ENCODE measurements around the gene CACNA1I.
"Not testable (repeated sequence)": the region's sequence is repeated elsewhere in the genome, so short reads cannot be mapped to it uniquely, and the experiment has no call there.

The CACNA1I gene

GRCh38 chr22:39731881-39732555 is 161.5 kb downstream of the CACNA1I start:
- no peak for TF ChIP-seq CTCF (IDR thresholded peaks at IDR 0.05; ENCODE audit: extremely low read depth, missing control alignments)
- no peak for DNase-seq (ENCODE audit: low spot score)

GRCh38 chr22:39732625-39733024 is 162.1 kb downstream of the CACNA1I start:
- no peak for DNase-seq (ENCODE audit: low spot score)
- TF ChIP-seq CTCF (IDR thresholded peaks at IDR 0.05; ENCODE audit: extremely low read depth, missing control alignments), result no peak

- TF ChIP-seq CTCF (IDR thresholded peaks at IDR 0.05; ENCODE audit: extremely low read depth, missing control alignments), result no peak
- DNase-seq (ENCODE audit: low spot score), result no peak
Observed at GRCh38 chr22:39733191-39733590, 162.6 kb downstream of the CACNA1I start.

- DNase-seq (ENCODE audit: low spot score), result not testable (repeated sequence)
Observed at GRCh38 chr22:39734046-39734445, 163.5 kb downstream of the CACNA1I start.

GRCh38 chr22:39734866-39735265 is 164.3 kb downstream of the CACNA1I start:
- TF ChIP-seq CTCF (IDR thresholded peaks at IDR 0.05; ENCODE audit: extremely low read depth, missing control alignments), result no peak
- no peak for DNase-seq (ENCODE audit: low spot score)

- no peak for TF ChIP-seq CTCF (IDR thresholded peaks at IDR 0.05; ENCODE audit: extremely low read depth, missing control alignments)
- no peak for DNase-seq (ENCODE audit: low spot score)
Observed at GRCh38 chr22:39735776-39736175, 165.2 kb downstream of the CACNA1I start.

GRCh38 chr22:39738746-39739145 is 168.2 kb downstream of the CACNA1I start:
- no peak for TF ChIP-seq CTCF (IDR thresholded peaks at IDR 0.05; ENCODE audit: extremely low read depth, missing control alignments)
- no peak for DNase-seq (ENCODE audit: low spot score)

Data from GM20000 (cell line).